Activated B cell treated with CpG ODN at 0.5 μM for 24 hours (primary cell): ENCODE results near the gene NPFF. TPM values are rescaled to one million over a fixed set of nuclear protein-coding genes. Genes with fewer than 3 reads are reported as not detected.

ENCODE experiments used
- ATAC-seq: fragments of 200-7000 bp; cut with Tn5 transposase; one replicate; pipeline ENCODE4 v1.10.0; 2021; ENCODE audit warnings: low read depth, mild to moderate bottlenecking, moderate library complexity
- CTCF ChIA-PET: fragments of 350-600 bp; sonication (Branson Sonifier 250); formaldehyde crosslinking; loops from one replicate; lab custom pipeline; 2021; ENCODE audit warnings: antibody characterized with exemption; lab: Charles Lee
- POLR2A ChIA-PET: fragments of 350-600 bp; sonication (Branson Sonifier 250); formaldehyde crosslinking; loops from one replicate; lab custom pipeline; 2021; ENCODE audit warnings: antibody characterized with exemption; lab: Charles Lee
- DNase-seq: peaks from one replicate; pipeline ENCODE4 v3.0.0; 2022
- H3K27ac Mint-ChIP-seq: one replicate; pipeline ENCODE4 v1.8.0; 2020; ENCODE audit warnings: mixed read lengths
- H3K27me3 Mint-ChIP-seq: one replicate; pipeline ENCODE4 v1.8.0; 2021; ENCODE audit warnings: mixed read lengths
- H3K36me3 Mint-ChIP-seq: one replicate; pipeline ENCODE4 v1.8.0; 2021; ENCODE audit warnings: low read depth, mixed read lengths
- H3K4me1 Mint-ChIP-seq: one replicate; pipeline ENCODE4 v1.8.0; 2021; ENCODE audit warnings: mixed read lengths
- H3K4me3 Mint-ChIP-seq: one replicate; pipeline ENCODE4 v1.8.0; 2020; ENCODE audit warnings: mild to moderate bottlenecking, mixed read lengths
- H3K9me3 Mint-ChIP-seq: one replicate; pipeline ENCODE4 v1.8.0; 2020; ENCODE audit warnings: mixed read lengths
- intact Hi-C: fragments of 100-400 bp; cut with micrococcal nuclease; formaldehyde crosslinking; loops from one replicate; pipeline ENCODE4 v1.15.1; 2024
- total RNA-seq: library from RNA; stranded (reverse); gene quantifications from 2 replicates; pipeline ENCODE4 v1.2.3, GENCODE V29; 2022
- TF ChIP-seq, protein P1 (sequence below): fragments of 200-600 bp; IDR thresholded peaks from one replicate; pipeline ENCODE4 v1.8.0; 2022; ENCODE audit warnings: antibody characterized with exemption, mild to moderate bottlenecking

Gene NPFF
- total RNA-seq, 1 donor from 2014 or later: not detected

DNA sequence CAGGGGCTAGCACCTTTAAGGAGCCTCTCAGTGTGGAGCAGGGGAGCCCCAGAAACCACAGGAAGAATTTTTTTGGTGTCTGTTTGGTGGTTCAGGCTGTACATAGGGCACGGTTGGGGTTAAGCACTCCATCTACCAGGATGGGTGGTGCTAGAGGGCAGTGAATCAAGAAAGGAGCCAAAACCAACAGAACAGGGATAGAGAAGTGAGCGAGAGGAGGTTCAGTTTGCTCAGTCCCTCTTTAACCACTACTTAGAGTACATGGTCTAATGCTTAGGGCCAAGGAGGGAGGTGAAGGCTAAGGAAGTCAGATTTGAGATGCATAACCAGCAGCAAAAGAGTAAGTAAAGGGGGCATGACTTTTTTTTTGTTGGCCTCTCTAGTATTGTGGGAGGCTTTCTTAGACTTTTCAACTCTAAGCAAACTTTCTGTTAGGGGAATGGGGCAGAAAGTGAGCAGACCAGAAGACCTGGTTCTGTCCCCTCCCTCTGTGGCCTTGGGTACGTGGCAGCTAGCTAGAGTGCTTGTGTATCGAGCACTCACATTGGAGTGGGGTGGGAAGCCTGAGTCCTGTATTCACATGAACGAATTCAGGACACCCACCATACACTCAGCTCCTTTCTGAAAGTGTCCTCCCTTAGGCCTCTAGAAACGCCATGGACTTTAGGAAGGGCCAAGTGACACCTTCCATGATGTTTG is 6.6 kb upstream of the NPFF start:
- no peak overlapping the region for H3K27ac Mint-ChIP-seq
- H3K9me3 Mint-ChIP-seq: no peaks in the 10 kb centered on the region
- intact Hi-C loops: no loop called here
- H3K4me1 Mint-ChIP-seq: peaks cover 3% of the 10 kb centered on the region
- no peak for ATAC-seq
- TF ChIP-seq, protein P1, sequence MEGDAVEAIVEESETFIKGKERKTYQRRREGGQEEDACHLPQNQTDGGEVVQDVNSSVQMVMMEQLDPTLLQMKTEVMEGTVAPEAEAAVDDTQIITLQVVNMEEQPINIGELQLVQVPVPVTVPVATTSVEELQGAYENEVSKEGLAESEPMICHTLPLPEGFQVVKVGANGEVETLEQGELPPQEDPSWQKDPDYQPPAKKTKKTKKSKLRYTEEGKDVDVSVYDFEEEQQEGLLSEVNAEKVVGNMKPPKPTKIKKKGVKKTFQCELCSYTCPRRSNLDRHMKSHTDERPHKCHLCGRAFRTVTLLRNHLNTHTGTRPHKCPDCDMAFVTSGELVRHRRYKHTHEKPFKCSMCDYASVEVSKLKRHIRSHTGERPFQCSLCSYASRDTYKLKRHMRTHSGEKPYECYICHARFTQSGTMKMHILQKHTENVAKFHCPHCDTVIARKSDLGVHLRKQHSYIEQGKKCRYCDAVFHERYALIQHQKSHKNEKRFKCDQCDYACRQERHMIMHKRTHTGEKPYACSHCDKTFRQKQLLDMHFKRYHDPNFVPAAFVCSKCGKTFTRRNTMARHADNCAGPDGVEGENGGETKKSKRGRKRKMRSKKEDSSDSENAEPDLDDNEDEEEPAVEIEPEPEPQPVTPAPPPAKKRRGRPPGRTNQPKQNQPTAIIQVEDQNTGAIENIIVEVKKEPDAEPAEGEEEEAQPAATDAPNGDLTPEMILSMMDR: no peak
- no peaks in the 10 kb centered on the region for H3K27me3 Mint-ChIP-seq
- no peak overlapping the region for H3K4me3 Mint-ChIP-seq
- ChIA-PET POLR2A (interaction anchor here (3.1 kb wide), 1 partner anchor 13 kb away, joined by 11 read pairs; the partner anchor contains the start of gene TARBP2), CTCF (no interaction called here)
- H3K36me3 Mint-ChIP-seq: peaks cover 61% of the 10 kb centered on the region
- DNase-seq: no peak

DNA sequence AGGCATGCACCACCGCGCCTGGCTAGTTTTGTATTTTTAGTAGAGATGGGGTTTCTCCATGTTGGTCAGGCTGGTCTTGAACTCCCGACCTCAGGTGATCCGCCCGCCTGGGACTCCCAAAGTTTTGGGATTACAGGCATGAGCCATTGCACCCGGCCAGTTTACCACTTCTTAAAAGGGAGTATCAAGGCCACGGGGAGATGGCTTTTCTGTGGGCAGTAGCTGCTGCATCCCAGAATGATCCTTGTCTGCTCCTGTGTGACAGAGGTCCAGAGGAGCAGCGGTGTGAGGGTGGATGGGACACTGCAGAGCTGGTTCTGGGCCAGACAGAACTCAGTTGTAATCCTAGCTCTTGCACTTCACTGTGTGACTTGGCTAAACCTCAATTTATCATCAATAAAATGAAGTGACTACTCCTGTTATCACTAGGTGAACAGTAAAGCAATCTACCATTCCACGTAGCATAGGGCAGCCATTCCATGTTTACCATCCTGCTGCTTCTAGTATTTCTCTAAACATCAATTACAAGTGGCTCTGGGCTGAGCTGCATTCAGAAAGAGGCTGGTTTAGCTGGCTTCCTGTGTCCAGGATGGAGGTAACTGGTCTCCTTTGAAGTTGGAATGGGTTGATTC is 3.0 kb upstream of the NPFF start:
- ATAC-seq (no peak), DNase-seq (no peak)
- Mint-ChIP-seq H3K4me1 (peaks cover 10% of the 10 kb centered on the region), H3K4me3 (no peak overlapping the region), H3K27ac (no peak overlapping the region), H3K36me3 (peaks cover 53% of the 10 kb centered on the region), H3K9me3 (no peaks in the 10 kb centered on the region), H3K27me3 (no peaks in the 10 kb centered on the region)
- ChIA-PET CTCF (interaction anchor here (2.4 to 4.0 kb wide), 4 partner anchors 16 to 157 kb away, joined by 7 to 39 read pairs (median 12); no protein-coding TSS in a partner anchor), POLR2A (interaction anchor here (0.8 to 2.5 kb wide), 2 partner anchors 9 to 18 kb away, joined by 3 to 18 read pairs; partner anchors contain the start of gene TARBP2)
- TF ChIP-seq, protein P1: no peak
- intact Hi-C loops: no loop called here

DNA sequence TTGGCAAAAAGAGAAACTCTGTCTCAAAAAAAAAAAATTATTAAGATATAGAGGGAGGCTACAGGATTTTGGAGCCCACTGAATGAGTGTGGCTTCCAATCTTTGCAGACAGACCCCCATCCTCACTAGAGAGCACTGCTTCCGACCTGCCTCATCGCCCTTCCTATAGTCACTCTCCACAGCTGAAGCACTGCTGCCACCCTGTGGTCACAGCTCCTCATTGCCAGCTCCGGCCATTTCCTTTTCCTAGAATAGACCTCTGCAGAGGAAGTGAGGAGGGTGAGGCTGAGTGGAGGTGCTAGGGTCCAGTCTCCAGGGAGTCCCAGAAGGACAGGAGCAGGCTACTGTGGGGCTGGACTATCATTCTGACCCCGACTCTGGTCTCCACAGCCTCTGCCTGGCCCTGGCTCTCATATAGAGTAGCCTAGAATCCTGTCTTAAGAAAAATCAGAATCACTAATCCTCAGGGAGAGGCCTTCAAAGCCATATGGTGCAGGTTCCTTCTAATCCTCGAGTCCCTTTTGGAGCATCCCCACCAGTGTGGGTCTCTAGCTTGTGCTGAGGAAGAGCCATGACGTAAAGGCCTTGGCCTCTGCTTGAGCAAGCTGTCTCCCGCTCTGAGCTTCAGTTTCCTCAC is 1.4 kb upstream of the NPFF start:
- ChIA-PET CTCF (interaction anchor here (0.6 to 4.0 kb wide), 23 partner anchors 8 to 352 kb away, joined by 3 to 39 read pairs (median 4); partner anchors contain the start of genes AAAS and SP1), POLR2A (interaction anchor here (0.6 to 2.5 kb wide), 12 partner anchors 8 to 424 kb away, joined by 3 to 18 read pairs (median 6); partner anchors contain the start of genes AAAS, MAP3K12, PRR13 and TARBP2)
- Mint-ChIP-seq H3K36me3 (peaks cover 49% of the 10 kb centered on the region), H3K27me3 (no peaks in the 10 kb centered on the region), H3K4me1 (peaks cover 10% of the 10 kb centered on the region), H3K9me3 (no peaks in the 10 kb centered on the region), H3K27ac (peak overlapping the region; percentile 66), H3K4me3 (no peak overlapping the region)
- TF ChIP-seq, protein P1: peak; percentile 63
- intact Hi-C loops: loop anchor here (1.0 to 10.0 kb wide), 8 partner anchors 32 to 464 kb away; partner anchors contain the start of gene PRR13
- ATAC-seq (peak; percentile 100), DNase-seq (peak; percentile 77)

DNA sequence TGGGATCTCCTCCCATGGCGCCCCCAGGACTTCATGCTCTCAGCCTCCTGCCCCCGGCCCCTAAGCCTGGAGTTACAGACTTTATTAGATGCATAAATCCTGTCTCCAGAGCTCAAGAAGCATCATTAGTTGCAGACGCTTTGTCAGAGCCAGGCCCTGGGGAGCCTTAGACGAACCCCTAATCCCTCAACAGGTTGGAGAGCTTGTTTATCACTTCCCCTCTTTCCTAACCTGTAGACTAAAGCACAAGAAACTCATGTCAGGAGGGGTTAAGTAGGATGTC is 260 bp upstream of the NPFF start:
- intact Hi-C loops: loop anchor here (10.0 kb wide), 2 partner anchors 293 to 463 kb away; no protein-coding TSS in a partner anchor
- ATAC-seq (no peak), DNase-seq (no peak)
- Mint-ChIP-seq H3K4me1 (peaks cover 13% of the 10 kb centered on the region), H3K4me3 (no peak overlapping the region), H3K36me3 (peaks cover 43% of the 10 kb centered on the region), H3K9me3 (no peaks in the 10 kb centered on the region), H3K27ac (no peak overlapping the region), H3K27me3 (no peaks in the 10 kb centered on the region)
- TF ChIP-seq, protein P1: no peak
- POLR2A ChIA-PET: interaction anchor here (0.6 to 1.6 kb wide), 4 partner anchors 26 to 294 kb away, joined by 4 to 7 read pairs (median 6); partner anchors contain the start of genes AAAS and PRR13
- CTCF ChIA-PET: interaction anchor here (1.0 to 4.0 kb wide), 8 partner anchors 31 to 295 kb away, joined by 3 to 39 read pairs (median 12); partner anchors contain the start of gene AAAS
